ENCODE results near the gene ADGRE3.

The ADGRE3 gene, protein sequence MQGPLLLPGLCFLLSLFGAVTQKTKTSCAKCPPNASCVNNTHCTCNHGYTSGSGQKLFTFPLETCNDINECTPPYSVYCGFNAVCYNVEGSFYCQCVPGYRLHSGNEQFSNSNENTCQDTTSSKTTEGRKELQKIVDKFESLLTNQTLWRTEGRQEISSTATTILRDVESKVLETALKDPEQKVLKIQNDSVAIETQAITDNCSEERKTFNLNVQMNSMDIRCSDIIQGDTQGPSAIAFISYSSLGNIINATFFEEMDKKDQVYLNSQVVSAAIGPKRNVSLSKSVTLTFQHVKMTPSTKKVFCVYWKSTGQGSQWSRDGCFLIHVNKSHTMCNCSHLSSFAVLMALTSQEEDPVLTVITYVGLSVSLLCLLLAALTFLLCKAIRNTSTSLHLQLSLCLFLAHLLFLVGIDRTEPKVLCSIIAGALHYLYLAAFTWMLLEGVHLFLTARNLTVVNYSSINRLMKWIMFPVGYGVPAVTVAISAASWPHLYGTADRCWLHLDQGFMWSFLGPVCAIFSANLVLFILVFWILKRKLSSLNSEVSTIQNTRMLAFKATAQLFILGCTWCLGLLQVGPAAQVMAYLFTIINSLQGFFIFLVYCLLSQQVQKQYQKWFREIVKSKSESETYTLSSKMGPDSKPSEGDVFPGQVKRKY

DNA sequence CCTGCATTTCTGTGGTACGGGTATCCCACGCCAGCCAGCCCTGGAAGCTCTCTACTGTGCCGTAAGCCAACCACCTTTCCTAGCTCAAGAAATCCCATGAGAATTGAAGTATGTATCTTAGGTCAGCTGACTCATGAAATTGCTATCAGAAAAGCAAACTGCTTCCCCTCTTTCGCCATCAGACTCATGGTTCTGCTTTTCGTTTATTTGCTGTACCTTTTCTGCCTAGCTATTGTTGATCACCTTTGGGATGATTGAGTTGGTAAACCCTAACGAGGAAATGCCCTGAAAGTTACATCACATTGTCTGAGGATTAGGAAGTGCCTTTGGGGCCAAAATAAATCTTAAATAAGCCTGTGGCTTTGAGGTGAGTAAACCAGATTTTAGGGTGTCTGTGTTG lies at the start of gene ADGRE3:
ADGRE3 (minus strand) TSS at position 81 of the 400 bp plus-strand sequence; CDS start at position 7, 74 bp downstream.
- no peaks in the 10 kb centered on the region for H3K36me3 Mint-ChIP-seq (ENCODE audit: low read depth)
- H3K4me3 Mint-ChIP-seq = no peak within 1 kb of the TSS
- H3K27me3 Mint-ChIP-seq (ENCODE audit: low read depth) = peaks cover 5% of the 10 kb centered on the region
- no peak within 1 kb of the TSS for H3K27ac Mint-ChIP-seq
- no peaks in the 10 kb centered on the region for H3K9me3 Mint-ChIP-seq
- no peaks in the 10 kb centered on the region for H3K4me1 Mint-ChIP-seq (ENCODE audit: low read depth)

DNA sequence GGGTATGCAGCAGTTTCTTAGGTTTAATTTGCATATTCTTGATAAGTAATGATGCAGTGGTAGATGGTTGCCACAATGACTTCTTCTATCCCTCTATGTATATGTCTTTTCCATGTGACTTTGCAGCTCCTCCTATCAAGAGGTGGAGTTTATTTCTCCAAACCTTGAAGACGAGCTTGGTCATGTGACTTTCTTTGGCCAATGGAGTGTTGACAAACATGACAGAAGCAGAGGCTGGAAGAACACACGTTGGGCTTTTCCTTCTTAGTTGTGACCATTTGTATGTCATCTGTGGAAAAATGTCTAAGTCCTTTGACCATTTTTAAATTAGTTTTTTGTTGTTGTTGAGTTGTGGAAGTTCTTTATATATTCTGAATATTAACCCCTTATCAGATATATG lies 47.5 kb upstream of the ADGRE3 start:
- Mint-ChIP-seq H3K9me3 (peaks cover 89% of the 10 kb centered on the region), H3K4me3 (no peak overlapping the region), H3K4me1 (ENCODE audit: low read depth) (no peaks in the 10 kb centered on the region), H3K27me3 (ENCODE audit: low read depth) (no peaks in the 10 kb centered on the region), H3K36me3 (ENCODE audit: low read depth) (peaks cover 37% of the 10 kb centered on the region), H3K27ac (no peak overlapping the region)

DNA sequence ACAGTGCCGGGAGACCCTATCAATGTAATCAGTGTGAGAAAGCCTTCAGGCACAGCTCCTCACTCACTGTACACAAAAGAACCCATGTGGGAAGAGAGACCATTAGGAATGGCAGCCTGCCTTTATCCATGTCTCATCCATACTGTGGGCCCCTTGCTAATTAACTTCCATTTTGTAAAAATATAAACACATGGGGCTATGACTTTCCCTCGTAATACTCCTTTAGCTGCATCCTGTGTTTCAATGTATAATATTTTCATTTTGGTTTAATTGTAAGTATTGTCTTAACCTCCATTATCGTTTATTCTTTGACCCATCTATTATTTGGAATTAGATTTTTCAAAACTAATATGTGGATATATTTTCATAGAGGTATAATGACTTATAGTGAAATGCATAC lies 44.5 kb upstream of the ADGRE3 start:
- no peak overlapping the region for H3K4me3 Mint-ChIP-seq
- peaks cover 62% of the 10 kb centered on the region for H3K36me3 Mint-ChIP-seq (ENCODE audit: low read depth)
- peaks cover 3% of the 10 kb centered on the region for H3K4me1 Mint-ChIP-seq (ENCODE audit: low read depth)
- no peak overlapping the region for H3K27ac Mint-ChIP-seq
- H3K27me3 Mint-ChIP-seq (ENCODE audit: low read depth) = no peaks in the 10 kb centered on the region
- H3K9me3 Mint-ChIP-seq = peaks cover 93% of the 10 kb centered on the region

DNA sequence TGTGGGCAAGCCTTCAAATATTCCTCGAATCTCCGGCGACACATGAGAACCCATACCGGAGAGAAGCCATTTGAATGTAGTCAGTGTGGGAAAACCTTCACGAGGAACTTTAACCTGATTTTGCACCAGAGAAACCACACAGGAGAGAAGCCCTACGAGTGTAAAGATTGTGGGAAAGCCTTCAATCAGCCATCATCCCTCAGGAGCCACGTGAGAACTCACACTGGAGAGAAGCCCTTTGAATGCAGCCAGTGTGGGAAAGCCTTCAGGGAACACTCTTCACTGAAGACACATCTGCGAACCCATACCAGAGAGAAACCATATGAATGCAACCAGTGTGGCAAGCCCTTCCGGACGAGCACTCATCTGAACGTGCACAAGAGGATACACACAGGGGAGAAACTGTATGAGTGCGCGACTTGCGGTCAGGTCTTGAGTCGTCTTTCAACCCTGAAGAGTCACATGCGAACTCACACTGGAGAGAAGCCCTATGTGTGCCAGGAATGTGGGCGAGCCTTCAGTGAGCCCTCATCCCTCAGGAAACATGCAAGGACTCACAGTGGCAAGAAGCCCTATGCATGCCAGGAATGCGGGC lies 44.0 kb upstream of the ADGRE3 start:
- Mint-ChIP-seq H3K27me3 (ENCODE audit: low read depth) (no peaks in the 10 kb centered on the region), H3K4me1 (ENCODE audit: low read depth) (peaks cover 3% of the 10 kb centered on the region), H3K27ac (no peak overlapping the region), H3K4me3 (no peak overlapping the region), H3K9me3 (peaks cover 95% of the 10 kb centered on the region), H3K36me3 (ENCODE audit: low read depth) (peaks cover 67% of the 10 kb centered on the region)

DNA sequence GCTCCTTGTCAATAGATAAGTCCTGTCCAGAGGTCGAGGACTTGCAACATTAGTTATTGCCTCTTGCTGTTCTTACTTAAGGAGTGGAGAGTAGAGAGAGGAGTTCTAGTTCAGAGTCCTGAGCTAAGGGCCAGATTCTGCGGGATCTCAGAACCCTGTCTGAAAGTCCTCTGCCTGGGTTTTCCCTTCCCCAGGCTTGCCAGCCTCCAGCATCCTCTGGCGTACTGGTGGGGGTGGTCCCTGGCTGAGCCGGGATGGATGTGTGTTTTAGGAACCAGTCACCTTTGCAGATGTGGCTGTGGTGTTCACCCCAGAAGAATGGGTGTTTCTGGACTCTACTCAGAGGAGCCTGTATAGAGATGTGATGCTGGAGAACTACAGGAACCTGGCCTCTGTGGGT lies 41.2 kb upstream of the ADGRE3 start:
- H3K9me3 Mint-ChIP-seq = peaks cover 85% of the 10 kb centered on the region
- H3K4me1 Mint-ChIP-seq (ENCODE audit: low read depth) = peaks cover 3% of the 10 kb centered on the region
- H3K27me3 Mint-ChIP-seq (ENCODE audit: low read depth) = no peaks in the 10 kb centered on the region
- H3K27ac Mint-ChIP-seq = no peak overlapping the region
- H3K36me3 Mint-ChIP-seq (ENCODE audit: low read depth) = peaks cover 78% of the 10 kb centered on the region
- no peak overlapping the region for H3K4me3 Mint-ChIP-seq

DNA sequence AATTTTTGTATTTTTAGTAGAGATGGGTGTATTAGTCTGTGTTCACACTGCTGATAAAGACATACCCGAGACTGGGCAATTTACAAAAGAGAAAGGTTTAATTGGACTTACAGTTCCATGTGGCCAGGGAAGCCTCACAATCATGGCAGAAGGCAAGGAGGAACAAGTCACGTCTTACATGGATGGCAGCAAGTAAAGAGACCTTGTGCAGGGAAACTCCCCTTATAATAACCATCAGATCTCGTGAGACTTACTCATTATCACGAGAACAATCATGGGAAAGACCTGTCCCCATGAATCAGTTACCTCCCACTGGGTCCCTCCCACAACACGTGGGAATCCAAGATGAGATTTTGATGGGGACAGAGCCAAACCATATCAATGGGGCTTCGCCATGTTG lies 29.8 kb upstream of the ADGRE3 start:
- Mint-ChIP-seq H3K27ac (no peak overlapping the region), H3K4me3 (no peak overlapping the region), H3K9me3 (peaks cover 18% of the 10 kb centered on the region), H3K27me3 (ENCODE audit: low read depth) (no peaks in the 10 kb centered on the region), H3K4me1 (ENCODE audit: low read depth) (no peaks in the 10 kb centered on the region), H3K36me3 (ENCODE audit: low read depth) (peaks cover 58% of the 10 kb centered on the region)

DNA sequence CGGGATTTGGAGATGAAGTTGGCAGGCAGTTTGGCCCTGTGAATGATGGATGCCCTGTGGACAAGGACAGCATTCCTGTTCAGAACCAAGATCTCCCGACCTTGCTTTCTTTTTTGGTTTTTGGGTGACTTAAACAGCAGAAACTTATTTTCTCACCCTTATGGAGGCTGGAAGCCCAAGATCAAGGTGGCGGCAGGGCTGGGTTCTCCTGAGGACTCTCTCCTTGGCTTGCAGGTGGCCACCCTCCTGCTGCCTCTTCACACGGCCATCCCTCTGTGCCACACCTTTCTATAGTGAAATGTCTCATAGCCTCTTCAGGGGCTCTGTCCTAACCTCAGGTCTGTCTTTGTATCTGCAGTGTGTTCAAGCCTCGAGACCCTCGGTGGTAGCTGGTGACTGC lies 29.2 kb upstream of the ADGRE3 start:
- H3K9me3 Mint-ChIP-seq = peaks cover 12% of the 10 kb centered on the region
- no peak overlapping the region for H3K4me3 Mint-ChIP-seq
- no peaks in the 10 kb centered on the region for H3K4me1 Mint-ChIP-seq (ENCODE audit: low read depth)
- H3K27me3 Mint-ChIP-seq (ENCODE audit: low read depth) = no peaks in the 10 kb centered on the region
- no peak overlapping the region for H3K27ac Mint-ChIP-seq
- H3K36me3 Mint-ChIP-seq (ENCODE audit: low read depth) = peaks cover 55% of the 10 kb centered on the region

DNA sequence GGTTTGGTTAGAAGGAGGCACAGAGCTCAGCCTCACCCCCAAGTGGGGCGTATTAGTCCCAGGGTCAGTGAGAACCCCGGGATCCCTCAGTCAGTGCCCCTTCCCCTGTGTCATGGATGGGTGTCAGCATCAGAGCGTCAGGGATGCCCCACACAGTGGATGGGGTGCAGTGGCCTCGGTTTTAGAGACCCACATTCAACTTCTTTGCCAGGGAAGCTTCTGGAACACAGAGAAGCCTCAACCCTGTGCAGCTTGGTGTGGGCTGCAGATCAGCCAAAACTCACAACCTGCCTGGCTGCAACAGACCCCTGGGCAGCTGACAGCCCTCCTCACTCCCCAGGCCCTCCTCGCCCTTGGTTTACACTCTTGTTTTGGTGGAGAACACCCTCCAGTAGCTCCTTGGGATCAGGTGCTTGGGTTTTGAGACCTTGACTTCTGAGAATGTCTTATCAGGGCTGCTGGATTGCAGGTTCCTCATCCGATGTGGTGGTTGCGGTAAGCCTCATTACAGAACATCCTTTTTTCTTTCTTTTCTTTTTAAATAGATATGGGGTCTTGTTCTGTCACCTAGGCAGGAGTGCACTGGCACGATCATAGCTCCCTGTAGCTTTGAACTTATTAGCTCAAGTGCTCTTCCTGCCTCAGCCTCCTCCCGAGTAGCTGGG lies 26.2 kb upstream of the ADGRE3 start:
- H3K4me1 Mint-ChIP-seq (ENCODE audit: low read depth) = no peaks in the 10 kb centered on the region
- peaks cover 46% of the 10 kb centered on the region for H3K36me3 Mint-ChIP-seq (ENCODE audit: low read depth)
- H3K27ac Mint-ChIP-seq = no peak overlapping the region
- H3K4me3 Mint-ChIP-seq = no peak overlapping the region
- H3K9me3 Mint-ChIP-seq = peaks cover 9% of the 10 kb centered on the region
- H3K27me3 Mint-ChIP-seq (ENCODE audit: low read depth) = no peaks in the 10 kb centered on the region

DNA sequence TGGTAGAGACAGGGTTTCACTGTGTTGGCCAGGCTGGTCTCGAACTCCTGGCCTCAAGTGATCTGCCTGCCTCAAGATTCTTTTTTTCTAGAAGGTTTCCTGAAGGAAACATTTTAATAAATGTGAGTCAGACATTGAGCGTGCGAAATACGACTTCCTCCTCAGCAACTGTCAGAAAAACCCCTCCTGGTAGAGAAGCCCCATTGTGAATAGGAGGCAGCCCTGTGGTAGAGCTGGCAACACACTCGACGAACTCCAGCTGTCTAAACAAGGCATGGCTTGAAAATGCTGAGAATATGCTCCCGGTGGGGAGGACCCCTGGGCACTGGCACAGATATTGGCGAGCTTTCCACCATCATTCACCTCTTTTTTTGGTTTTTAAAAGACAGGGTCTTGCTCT lies 25.0 kb upstream of the ADGRE3 start:
- H3K4me1 Mint-ChIP-seq (ENCODE audit: low read depth) = no peaks in the 10 kb centered on the region
- H3K27me3 Mint-ChIP-seq (ENCODE audit: low read depth) = no peaks in the 10 kb centered on the region
- peaks cover 9% of the 10 kb centered on the region for H3K9me3 Mint-ChIP-seq
- H3K4me3 Mint-ChIP-seq = no peak overlapping the region
- no peak overlapping the region for H3K27ac Mint-ChIP-seq
- peaks cover 46% of the 10 kb centered on the region for H3K36me3 Mint-ChIP-seq (ENCODE audit: low read depth)

DNA sequence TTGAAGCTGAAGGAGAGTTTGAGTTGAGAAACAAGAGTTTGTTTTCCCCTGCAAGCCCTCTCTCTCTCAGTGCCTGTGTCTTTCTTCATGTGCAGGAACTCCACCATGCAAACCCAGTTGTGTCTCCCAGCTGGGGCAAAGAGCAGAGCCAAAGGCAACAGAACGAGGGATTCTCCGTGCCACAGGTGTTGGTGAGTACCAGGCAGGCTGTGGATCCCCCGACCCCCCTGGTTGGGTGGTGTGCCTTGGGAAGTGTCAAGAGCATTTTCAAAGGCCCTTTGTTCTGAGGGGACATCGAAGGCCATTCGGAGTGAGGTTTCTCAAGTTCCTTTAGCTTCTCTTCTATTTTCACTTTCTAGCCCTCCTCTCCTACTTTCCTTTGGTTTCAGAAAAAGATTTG lies 20.8 kb upstream of the ADGRE3 start:
- no peak overlapping the region for H3K4me3 Mint-ChIP-seq
- peaks cover 4% of the 10 kb centered on the region for H3K4me1 Mint-ChIP-seq (ENCODE audit: low read depth)
- H3K9me3 Mint-ChIP-seq = no peaks in the 10 kb centered on the region
- no peak overlapping the region for H3K27ac Mint-ChIP-seq
- H3K36me3 Mint-ChIP-seq (ENCODE audit: low read depth) = peaks cover 21% of the 10 kb centered on the region
- H3K27me3 Mint-ChIP-seq (ENCODE audit: low read depth) = no peaks in the 10 kb centered on the region

DNA sequence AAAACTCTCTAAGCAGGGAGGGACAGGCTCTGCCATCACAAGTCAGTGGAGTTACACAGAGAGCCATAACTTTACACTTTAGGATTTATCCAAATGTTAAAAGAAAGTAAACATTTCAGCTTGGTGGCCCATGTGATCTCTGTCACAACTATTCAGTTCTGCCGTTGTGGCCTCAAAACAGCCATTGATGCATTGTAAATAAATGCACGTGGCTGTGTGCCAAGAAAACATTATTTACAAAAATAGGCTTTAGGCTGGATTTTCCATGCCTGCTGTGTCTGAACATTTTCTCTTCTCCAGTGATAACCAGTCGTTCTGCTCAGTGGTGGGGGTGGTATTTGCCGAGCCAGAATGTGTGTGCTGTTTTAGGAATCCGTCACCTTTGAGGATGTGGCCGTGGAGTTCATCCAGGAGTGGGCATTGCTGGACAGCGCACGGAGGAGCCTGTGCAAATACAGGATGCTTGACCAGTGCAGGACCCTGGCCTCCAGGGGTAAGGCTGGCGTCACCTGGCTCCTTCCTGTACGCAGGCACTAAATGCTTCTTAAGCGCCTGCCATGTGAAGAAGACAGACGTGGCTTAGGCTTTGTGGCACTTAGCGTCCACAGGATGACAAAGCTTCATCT lies 20.1 kb upstream of the ADGRE3 start:
- Mint-ChIP-seq H3K27ac (no peak overlapping the region), H3K4me3 (no peak overlapping the region), H3K9me3 (no peaks in the 10 kb centered on the region), H3K36me3 (ENCODE audit: low read depth) (peaks cover 16% of the 10 kb centered on the region), H3K27me3 (ENCODE audit: low read depth) (no peaks in the 10 kb centered on the region), H3K4me1 (ENCODE audit: low read depth) (peaks cover 4% of the 10 kb centered on the region)

DNA sequence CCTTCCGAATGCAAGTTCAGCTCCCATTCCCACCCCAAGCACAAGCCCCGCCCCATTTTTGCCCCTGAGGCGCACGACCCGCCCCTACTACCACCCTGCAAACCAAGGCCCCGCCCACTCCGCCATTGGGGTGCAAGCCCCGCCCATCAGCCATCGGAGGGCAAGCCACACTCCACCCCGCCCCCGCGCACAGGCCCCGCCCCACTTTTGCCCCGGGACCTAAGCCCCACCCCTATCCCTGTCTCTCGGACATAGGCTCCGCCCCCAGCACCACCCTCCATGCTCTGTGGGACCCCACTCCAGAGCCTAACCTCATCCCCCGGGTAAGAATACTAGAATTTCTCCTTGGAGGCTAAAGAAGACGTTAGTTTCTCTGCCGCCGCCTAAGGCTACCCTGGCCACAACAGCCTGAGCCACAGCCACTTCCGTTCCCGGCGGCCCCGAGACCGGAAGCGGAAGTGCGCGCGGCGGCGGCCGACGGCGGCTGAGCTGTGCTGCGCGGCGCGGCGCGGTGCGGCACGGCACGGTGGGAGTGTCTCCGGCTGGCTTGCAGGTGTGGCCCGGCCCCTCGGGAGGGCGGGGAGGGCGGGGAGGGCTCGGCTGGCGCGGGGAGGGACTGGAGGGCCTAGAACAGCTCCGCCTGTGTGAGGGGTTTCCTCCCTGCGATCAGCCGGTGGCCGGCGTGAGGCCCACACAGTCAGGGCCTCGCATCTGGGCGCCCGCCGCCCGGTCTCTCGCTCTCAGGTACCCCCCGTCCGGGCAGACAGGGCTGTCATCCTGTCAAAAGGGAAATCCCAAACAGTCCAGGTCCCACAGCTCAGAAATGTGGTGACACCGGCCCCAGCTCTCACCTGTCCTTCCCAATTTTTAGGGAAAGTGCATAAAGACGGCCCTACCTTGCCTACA lies 15.2 kb upstream of the ADGRE3 start, which contains the start of gene ZNF333:
ZNF333 (plus strand) TSS at position 451 of the 906 bp plus-strand sequence. CDS start 3,444 bp downstream, outside the sequence.
- no peaks in the 10 kb centered on the region for H3K9me3 Mint-ChIP-seq
- H3K27me3 Mint-ChIP-seq (ENCODE audit: low read depth) = peaks cover 4% of the 10 kb centered on the region
- H3K4me3 Mint-ChIP-seq = peak within 1 kb of the TSS; percentile 96
- peaks cover 6% of the 10 kb centered on the region for H3K4me1 Mint-ChIP-seq (ENCODE audit: low read depth)
- H3K36me3 Mint-ChIP-seq (ENCODE audit: low read depth) = peaks cover 2% of the 10 kb centered on the region
- H3K27ac Mint-ChIP-seq = peak within 1 kb of the TSS; percentile 100

DNA sequence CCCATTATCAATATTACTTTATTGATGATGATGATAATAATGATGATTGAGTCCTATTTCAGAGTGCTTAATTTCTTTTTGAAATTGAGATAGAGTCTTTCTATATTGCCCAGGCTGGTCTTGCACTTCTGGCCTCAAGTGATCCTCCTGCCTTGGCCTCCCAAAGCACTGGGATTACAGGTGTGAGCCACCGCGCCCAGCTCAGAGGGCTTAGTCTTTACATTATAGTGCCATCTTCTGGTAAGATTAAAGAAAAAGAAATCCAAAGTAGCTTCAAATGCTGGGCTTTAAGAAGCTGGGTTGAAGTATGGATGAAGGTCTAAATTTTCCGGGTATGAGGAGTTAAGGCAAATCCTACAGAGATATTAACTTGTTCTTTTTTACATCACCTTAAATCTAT lies 11.8 kb upstream of the ADGRE3 start:
- Mint-ChIP-seq H3K27me3 (ENCODE audit: low read depth) (peaks cover 7% of the 10 kb centered on the region), H3K27ac (no peak overlapping the region), H3K4me3 (no peak overlapping the region), H3K9me3 (no peaks in the 10 kb centered on the region), H3K36me3 (ENCODE audit: low read depth) (no peaks in the 10 kb centered on the region), H3K4me1 (ENCODE audit: low read depth) (peaks cover 6% of the 10 kb centered on the region)
